ENCODE measurements around the gene ZNF488.

ZNF488 gene

DNA sequence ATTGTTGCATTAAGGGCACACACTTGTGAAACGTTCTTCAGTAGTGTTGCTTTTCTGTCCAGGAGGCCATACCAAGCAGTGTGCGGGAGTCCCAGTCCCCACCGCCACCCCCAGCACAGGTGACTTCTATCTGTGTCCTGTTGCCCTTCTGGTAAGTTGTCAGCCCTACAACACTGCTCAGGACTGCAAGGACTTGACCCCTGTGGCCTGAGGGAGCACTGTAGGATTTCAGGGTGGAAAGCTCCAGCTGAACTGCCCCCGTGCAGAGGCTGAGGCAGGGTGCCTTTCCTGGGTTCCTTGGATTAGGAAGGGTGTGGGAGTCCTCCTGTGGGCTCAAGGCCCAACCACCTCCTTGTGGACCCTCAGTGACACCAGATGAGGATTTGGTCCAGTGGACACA lies 26.8 kb upstream of the ZNF488 start:
- no peak for DNase-seq (ENCODE audit: insufficient read length, low spot score)
- no peak for FAIRE-seq

DNA sequence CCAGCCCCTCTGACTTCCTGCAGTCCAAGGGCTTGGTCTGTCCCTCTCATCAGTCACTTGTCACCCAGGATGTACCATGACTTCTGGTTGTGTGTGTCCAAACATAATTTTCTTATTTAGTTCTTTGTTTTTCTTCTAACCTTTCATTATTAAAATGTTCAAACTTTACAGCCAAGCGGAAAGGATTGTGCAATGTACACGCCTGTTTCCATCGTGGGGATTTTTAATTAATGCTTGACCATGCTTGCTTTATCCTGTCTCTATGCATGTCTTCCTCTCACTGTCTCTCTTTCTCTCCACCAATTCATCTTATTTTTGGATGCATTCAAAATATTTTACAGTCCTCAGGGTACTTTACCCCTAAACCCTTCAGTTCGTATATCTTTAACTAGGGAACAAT lies 26.2 kb upstream of the ZNF488 start:
- no peak for DNase-seq (ENCODE audit: insufficient read length, low spot score)
- no peak for FAIRE-seq

DNA sequence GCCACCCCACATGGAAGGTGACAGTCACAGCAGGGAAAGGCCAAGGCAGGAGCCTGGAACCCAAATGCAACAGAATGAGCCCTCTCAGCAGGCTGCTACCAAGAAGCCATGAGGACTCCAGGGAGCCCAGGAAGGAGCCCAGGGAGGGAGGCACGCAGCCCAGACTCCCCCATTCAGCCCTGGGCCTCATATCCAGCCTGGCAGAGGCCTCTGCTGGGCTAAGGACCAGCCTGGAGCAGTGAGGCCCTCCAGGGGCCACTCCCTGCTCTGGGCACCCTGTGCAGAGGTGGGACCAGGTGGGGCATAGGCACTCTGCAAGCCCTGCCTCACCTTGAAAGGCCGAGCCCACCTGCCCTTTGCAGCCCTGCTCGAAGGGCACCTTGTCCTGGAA lies 25.8 kb upstream of the ZNF488 start:
- FAIRE-seq (no peak), DNase-seq (ENCODE audit: insufficient read length, low spot score) (no peak)

DNA sequence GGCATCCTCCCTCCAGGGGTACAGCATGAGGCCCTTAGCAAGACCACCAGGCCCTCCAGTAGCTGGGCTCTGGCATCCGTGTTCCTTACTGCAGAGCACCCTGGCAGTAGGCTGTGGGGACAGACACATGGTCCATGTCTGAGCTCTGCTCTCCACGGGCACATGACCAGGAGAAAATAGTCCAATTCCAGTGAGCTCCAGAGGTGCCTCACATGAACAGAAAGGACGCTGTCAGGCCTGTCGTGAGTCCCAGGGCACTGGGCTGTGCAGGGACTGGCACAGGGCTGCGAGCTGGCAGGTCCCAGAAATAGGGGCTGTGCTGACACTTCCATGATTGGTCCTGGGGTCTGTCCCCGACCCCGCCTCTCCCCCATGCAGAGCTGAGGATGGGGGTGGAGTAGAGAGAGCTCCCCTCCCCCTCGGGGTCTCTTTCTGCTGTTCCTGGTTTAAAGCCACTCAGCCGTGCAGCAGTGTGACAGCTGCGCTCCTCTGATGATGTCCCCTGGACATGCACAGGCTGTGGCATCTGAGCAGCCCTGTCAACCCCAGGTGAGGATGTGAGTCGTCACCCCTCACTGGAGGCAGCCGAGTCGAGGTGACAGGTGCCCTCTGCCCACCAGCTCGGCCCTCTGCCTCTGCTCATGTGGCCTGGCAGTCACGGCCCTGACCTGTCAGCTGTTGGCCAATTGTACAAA lies 25.2 kb upstream of the ZNF488 start:
- FAIRE-seq, result no peak
- no peak for DNase-seq (ENCODE audit: insufficient read length, low spot score)

DNA sequence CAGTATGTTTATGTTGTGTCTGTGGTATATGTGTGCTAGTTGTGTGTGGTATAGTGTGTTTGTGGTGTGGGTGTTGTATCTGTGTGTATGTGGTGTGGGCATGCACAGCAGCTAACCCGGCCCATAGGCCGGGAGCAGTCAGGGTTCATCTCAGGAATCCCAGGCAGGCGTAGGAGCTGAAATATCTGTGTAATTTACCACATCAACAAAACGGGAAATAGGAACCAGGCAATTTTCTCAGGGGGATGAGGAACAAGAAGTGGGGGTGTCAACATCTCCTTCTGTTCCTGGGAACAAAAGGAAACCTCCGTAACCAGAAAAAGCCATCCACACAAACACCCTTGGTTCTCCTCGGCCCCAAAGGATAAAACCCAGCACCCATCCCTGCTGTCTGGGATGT lies 24.5 kb upstream of the ZNF488 start:
- no peak for DNase-seq (ENCODE audit: insufficient read length, low spot score)
- no peak for FAIRE-seq

DNA sequence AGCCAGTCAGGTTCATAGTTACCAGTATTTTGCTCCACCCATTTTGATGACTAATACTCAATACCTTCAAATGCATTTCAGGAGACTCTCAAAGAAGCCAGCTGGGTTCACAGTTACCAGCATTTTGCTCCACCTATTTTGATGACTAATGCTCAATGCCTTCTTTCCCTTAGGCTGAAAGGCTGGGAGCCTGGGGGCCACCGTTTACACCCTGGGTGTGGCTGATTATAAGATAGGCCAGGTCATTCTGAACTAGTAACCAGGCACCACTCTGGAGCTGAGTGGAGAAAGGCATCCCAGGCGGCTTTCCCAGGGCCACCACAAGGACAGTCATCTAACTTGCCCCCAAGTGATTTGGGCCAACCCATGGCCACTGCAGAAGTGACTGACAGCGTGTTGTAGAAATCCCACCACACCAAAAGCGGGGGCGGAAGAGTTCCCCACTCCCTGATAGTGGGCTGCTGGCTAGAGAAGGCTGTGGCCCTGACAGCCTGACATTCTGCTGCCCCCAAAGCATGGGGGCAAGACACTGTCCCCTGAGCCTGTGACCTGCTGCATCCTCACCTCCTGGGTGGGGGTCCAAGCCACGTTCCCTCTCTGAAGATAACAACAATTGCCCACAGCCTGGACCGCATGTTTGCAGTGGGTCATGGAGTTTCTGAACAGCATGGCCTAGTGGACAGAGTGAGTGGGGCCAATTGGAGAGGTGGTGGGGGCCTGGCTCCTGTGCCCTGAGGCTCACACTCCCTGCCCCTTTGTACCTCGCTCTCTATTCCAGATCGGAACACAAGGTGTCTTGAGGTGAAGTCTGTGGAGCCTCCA lies 23.0 kb upstream of the ZNF488 start:
- FAIRE-seq, result no peak
- peak; percentile 88 for DNase-seq (ENCODE audit: insufficient read length, low spot score)

DNA sequence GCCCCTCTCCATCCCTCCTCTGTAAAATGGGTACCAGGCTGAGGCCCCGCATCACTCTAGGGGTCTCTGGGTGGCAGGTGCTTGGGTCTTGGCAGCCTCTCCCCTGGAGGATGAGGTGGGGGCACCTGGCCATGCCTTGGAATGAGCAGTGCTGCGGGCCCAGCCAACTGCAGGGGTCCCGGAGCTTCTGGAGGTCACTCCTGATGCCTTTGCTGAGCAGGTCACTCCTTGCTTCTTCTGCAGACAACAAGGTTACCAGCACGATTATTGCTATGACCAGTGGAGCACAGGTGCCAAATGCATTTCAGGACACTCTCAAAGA lies 22.4 kb upstream of the ZNF488 start:
- no peak for FAIRE-seq
- no peak for DNase-seq (ENCODE audit: insufficient read length, low spot score)

DNA sequence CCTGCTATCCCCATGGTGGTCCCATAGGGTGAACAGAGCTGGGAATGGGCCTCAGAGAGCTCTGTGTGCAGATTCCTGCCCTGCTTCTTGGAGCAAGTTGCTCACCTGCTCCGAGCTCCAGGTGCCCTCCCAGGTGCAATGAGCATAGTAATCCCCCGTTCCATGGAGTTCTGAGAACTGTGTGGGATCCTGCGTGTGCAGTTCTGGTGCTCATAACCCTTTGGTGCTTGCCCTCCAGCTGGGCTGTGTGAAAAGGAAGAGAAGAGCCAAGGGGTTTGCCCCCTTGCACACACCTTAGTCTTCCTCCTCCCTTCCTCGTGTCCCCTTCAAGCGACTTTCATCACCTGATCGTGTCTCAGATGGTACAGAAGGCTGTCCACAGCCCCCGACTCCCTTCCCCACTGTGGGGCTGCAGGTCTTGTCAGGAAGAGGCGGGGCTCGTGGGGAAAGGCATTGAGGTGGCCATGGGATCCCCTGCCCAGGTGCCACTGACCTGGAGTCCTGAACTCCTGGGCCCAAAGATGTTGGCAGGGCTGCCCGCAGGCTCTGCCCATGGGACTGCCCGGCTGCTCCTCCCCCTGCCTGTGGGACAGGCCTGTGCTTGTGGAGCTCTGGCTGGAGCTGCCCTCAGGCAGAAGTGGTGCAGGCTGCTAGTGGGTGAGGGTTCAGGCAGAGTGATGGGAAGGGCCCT lies 21.9 kb upstream of the ZNF488 start:
- FAIRE-seq (no peak), DNase-seq (ENCODE audit: insufficient read length, low spot score) (no peak)

DNA sequence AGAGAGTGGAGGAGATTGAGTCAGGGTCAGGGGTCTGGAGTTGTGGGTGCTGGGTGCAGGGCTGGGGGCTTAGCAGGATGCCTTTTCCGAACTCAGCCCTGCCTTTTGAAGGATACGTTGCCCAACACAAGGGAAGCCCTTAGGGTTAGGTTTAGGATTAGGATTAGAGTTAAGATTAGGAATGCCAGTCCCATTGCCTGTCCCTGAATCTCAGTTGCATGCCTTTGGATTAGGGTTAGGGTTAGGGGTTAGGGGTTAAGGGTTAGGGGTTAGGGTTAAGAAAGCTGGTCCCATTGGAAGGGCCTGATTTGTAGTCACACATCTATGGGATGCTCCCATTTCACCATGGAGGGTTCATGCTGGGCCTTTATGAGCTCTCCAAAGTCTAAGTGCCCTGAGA lies 20.8 kb upstream of the ZNF488 start:
- no peak for FAIRE-seq
- no peak for DNase-seq (ENCODE audit: insufficient read length, low spot score)

DNA sequence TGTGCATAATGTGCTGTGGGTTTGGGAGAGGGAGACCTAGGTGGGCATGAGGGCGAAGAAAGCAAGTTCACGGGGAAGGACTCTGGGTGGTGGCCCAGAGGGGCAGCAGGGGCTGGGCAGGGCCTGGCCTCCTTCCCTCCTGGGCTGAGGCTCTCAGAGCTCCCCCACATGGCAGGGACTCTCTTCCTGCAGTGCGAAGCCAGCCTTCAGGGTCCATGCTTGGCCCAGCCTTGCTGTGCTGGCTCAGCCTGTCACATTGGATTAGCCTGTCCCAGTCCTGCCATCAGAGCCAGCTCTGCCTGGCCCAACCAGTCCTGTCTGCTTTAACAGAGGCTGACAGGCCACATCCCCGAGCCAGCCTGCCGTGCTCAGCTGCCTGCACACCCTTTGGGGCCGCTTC lies 20.4 kb upstream of the ZNF488 start:
- DNase-seq (ENCODE audit: insufficient read length, low spot score), result no peak
- FAIRE-seq, result no peak

DNA sequence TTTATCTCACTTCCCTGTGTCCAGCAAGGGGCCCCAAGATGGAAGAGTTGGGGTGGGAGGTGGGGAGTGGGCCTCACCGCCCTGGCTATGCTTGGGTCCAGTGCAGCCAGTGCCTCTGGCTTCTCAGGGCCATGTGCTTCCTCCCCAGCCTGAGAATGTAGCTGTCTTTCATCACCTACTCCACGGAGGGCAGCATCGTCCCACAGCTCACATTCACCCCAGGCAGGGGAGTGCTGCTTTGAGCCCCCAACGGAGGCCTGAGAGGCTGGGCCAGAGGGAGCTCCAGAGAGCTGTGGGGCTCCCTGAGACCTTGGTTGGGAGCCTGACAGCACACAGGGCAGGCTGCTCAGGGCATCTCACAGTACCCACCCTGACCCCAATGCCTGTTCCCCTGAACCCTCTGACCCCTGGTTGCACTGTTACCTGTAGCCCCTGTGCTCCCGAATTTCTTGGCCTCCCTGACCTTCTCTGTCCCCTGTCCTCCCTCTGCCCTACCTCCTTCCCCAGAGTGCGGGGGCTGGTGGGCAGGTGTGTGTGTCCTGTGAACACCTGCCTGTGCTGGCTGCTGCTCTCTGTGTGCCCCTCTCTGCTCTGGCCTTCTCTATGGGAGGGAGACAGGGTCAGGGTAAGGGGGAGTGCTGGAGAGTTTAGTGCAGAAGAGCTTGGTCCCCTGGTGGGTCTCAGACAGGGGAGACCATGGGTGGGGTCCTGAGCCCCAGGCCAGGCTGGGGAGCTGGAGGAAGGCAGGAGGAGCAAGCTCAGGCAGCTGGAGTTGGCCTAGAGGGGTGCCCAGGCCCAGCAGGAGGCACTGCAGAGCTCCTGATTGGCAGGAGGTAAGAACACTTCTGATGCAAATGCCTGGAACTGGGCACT lies 19.6 kb upstream of the ZNF488 start:
- no peak for FAIRE-seq
- no peak for DNase-seq (ENCODE audit: insufficient read length, low spot score)

DNA sequence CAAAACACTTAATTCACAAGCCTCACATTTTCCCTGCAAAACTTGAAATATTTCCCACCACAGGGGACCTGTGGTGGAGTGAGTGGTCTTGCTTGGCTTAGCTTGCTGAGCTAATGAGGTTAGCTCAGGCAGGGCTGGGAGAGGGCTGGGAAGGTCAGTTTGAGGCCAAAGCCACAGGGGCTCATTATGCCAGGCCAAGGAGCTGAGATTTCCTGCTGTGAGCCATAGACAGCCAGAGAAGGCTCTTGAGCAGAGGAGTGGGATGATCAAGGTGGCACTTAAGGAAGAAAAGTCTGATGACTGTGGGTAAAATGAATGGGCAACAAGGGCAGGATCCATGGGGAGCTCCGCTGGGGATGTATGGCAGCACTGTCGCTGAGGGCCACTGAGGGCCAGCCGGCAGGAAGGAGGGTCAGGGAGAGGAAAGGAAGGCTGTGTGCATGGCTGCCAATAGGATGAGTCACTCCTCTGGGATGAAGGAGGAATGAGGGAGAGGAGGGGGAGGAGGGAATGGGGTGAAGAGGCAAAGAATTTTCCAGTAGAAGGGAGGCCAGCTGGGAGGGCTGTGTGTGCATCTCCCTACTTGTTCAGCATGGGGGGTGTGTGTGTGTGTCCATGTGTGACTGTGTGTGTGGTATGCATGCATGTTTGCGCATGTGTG lies 18.7 kb upstream of the ZNF488 start:
- FAIRE-seq (no peak), DNase-seq (ENCODE audit: insufficient read length, low spot score) (peak; percentile 71)

DNA sequence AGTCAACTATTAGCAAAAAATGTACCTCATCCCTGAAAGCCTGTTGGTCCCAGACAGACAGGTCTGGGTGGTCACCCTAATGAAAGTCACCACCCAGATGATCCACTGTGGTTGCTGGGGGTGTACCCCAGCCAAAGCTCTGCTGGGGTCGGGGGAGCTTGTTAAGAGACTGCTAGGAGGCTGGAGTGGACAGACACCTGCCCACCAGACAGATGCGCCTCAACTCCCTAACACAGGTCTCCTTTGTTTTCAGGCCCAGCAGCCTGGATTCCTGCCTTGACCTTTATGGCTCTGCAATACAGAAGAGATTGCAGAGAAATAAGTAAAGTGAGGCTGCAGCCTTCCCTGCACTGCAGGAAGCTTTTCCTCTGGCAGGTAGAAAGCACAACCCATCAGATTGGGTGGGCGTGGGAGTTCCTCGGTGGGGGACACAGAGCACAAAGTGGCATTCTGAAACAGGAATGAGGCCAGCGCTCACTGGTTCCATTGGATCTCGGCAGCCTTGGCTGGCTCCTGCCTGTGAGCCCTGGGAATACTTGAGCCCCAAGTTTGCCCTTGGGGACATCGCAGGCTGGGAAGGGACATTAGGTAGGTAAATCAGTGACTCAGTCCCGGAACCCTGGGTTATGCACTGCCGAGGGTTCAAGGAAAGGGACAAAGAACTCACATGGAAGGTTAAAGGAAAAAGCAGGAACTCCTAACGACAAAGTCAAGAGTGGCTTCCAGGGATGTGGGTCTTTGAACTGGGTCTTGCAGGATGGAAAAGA lies 18.0 kb upstream of the ZNF488 start:
- DNase-seq (ENCODE audit: insufficient read length, low spot score), result no peak
- FAIRE-seq, result no peak

DNA sequence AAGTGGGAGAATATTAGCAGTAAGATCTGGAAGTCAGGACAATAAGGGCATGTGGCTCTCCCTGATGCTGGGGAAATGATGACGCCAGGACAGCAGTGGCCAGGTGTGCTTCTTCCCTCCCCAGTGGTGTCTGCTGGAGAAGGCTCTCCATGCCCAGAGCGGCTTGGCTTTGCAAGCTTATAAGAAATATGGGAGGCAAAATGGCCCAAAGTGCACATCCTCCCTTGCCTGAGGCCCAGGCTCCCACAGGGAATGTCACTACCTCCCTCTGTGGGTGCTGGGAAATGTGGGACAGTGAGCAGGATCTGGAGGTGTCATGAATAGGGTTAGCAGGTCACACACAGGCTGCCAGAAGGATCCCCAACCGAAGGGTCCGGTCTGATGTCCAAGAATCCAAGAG lies 17.1 kb upstream of the ZNF488 start:
- FAIRE-seq (no peak), DNase-seq (ENCODE audit: insufficient read length, low spot score) (no peak)

DNA sequence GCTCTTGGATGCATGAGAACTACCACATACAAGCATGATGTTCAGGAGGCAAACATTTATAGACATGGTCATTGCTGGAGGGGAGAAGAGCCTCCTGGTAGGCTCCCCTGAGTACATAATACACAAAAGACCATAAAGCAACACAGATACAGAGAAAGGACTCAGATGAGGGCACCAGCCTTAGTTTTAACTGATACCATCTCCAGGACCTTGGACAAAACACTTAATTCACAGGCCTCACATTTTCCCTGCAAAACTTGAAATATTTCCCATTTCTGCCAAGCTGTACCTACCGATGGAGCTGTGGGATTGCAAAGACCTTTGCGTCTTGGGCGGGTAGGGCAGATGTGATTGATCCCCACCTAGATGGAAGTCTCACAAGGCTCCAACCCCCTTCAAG lies 16.7 kb upstream of the ZNF488 start:
- FAIRE-seq (no peak), DNase-seq (ENCODE audit: insufficient read length, low spot score) (no peak)

DNA sequence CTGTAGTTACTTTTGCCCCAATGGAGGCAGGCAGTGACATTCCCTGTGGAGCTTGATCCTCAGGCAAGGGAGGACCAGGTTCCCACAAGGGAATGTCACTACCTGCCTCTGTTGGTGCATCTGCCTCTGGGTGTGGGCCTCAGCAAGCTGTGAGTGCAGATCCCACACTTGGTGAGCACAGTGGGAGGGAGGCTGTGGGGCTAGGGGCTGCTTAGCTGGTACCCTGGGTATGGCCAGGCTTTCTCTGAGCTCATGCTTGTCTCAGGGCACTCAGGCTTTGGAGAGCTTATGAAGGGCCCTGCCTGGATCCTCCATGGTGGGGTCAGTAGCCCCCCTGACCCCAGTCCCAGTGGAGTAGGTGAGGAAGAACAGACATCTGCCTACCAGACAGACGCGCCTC lies 16.2 kb upstream of the ZNF488 start:
- DNase-seq (ENCODE audit: insufficient read length, low spot score), result no peak
- no peak for FAIRE-seq

DNA sequence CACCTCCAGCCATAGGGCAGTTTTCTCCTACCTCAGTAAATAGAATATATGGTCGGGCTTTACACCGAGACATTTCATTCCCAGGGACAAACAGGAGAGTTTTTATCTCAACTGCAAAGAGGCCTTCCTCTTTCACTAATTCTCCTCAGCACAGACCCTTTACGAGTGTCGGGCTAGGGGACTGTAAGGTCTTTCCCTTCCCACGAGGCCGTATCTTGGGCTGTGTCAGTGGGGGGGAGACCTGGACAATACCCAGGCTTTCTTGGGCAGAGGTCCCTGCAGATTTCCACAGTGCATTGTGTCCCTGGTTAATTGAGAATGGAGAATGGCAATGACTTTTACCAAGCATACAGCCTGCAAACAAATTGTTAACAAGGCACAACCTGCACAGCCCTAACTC lies 13.2 kb upstream of the ZNF488 start:
- FAIRE-seq, result no peak

DNA sequence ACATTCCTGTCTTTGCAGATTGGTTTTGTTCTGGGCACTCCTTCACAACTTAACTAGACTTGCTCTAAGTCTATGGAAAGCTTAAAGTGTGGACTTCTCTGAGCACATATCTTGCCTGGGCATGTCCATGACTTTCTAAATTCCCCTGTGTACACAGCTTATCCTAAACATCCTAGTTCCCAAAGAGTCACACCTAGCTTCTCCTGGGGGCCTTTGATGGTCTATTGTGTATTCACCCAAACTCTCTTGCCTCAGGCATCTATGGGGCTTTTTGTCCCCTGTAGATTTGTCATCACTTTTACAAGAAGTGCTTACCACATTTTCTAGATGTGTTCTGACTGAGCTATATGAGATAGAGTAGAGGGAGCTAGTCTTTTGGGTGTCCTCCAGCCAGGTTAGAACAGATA lies 12.2 kb upstream of the ZNF488 start:
- no peak for FAIRE-seq
- no peak for DNase-seq (ENCODE audit: insufficient read length, low spot score)

More for the DNA sequence above, 13.2 kb upstream of the ZNF488 start:
- DNase-seq (ENCODE audit: insufficient read length, low spot score), result no peak

DNA sequence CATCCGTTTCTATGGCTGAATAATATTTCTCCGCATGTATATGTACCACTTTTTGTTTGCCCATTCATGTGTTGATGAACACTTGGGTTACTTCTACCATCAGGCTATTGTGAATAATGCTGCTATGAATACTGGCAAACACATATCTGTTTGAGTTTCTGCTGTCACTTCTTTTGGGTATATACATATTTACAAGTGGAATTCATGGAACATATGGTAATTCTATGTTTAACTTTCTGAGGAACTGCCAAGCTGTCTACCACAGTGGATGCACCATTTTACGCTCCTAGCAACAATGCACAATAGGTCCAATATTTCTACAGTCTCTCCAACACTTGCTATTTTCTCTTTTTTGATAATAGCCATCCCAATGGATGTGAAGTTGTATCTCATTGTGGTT lies 5.5 kb upstream of the ZNF488 start:
- FAIRE-seq (no peak), DNase-seq (ENCODE audit: insufficient read length, low spot score) (no peak)

DNA sequence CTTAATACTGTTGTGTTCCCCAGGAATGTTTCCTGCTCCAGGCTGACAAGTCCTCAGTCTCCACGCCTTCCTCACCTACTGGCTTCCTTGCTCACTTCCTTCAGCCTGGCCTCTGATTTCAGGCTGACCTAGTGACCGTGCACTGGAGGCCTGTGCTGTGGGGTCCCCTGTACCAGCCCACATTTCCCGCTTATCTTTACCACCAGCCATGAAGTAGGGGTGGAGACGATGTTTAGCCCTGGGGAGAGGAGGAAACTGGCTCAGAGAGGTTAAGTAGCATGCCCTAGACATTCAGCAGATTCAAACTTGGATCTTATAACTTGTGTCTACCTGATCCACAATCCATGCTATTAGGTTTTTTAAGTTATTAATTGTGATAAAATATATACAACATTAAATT lies 4.8 kb upstream of the ZNF488 start:
- no peak for DNase-seq (ENCODE audit: insufficient read length, low spot score)
- no peak for FAIRE-seq

All from HTR-8/SVneo (cell line).